AG04450 (cell line): ENCODE results near the gene FAAP20. TPM values are rescaled to one million over a fixed set of nuclear protein-coding genes. Genes with fewer than 3 reads are reported as not detected.

ENCODE experiments used
- CTCF ChIA-PET: fragments of 300-600, 350-600 bp; formaldehyde crosslinking; extraction: SDS; loops from one replicate; lab custom pipeline; 2022; ENCODE audit warnings: antibody characterized with exemption, inconsistent platforms; lab: Charles Lee
- POLR2A ChIA-PET: fragments of 350-600 bp; formaldehyde crosslinking; extraction: SDS; loops from one replicate; lab custom pipeline; 2021; ENCODE audit warnings: antibody characterized with exemption, inconsistent platforms; lab: Yijun Ruan, JAX
- DNase-seq: peaks from one replicate; pipeline ENCODE4 v3.0.0-alpha.2; 2011; ENCODE audit warnings: low read depth, low spot score
- H3K27ac ChIP-seq: one replicate; pipeline ENCODE4 v1.5.1; 2012; ENCODE audit warnings: low read depth, low read length, control low read depth
- H3K27me3 ChIP-seq: one replicate; pipeline ENCODE4 v1.6.0; 2012; ENCODE audit warnings: low read length; ENCODE audit not compliant: control insufficient read depth, insufficient read depth
- H3K4me3 ChIP-seq: 2 replicates; pipeline ENCODE4 v1.5.1; 2011; ENCODE audit warnings: mild to moderate bottlenecking, low read depth, low read length, control low read depth
- H3K9me3 ChIP-seq: 2 replicates; pipeline ENCODE4 v1.5.1; 2012; ENCODE audit warnings: low read length; ENCODE audit not compliant: control insufficient read depth, insufficient read depth
- polyA plus RNA-seq: library from polyadenylated mRNA; depleted of rRNA; stranded (reverse); fragments of >200 nt; gene quantifications from 2 replicates; pipeline ENCODE4 v1.2.3, GENCODE V29; 2011
- TF ChIP-seq, protein P1 (sequence below): IDR thresholded peaks from 2 replicates; pipeline ENCODE4 v1.5.1; 2011; ENCODE audit warnings: low read depth, low read length, control low read depth, inconsistent platforms

The FAAP20 gene
- polyA plus RNA-seq, 1 experiment: 9.7 TPM

DNA sequence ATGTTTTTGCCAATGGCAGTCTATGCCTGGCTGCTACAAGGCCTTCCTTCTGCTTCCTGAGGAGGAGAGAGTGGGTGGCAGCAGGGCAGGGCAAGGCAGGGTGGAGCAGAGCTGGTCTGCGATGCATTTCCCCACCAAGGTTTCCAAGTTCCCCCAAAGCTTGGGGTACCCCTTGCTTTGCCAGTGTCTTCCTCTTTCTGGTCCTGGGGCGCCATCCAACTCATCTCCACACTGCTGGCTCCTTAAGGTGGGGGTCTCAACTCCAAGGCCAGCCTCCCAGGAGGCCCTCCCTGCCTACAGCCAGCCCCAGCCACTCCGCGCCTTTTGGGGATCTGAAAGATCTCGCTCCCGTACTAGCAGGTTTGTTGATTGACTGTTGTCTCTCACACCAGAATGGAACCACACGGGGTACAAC is 29.6 kb upstream of the FAAP20 start:
- no peak for DNase-seq
- Histone ChIP-seq H3K4me3 (no peak overlapping the region), H3K27me3 (no peaks in the 10 kb centered on the region), H3K27ac (no peak overlapping the region), H3K9me3 (peaks cover under 1% of the 10 kb centered on the region)
- CTCF ChIA-PET: interaction anchor here (1.0 to 1.3 kb wide), 2 partner anchors 10 to 92 kb away, joined by 3 to 4 read pairs; no protein-coding TSS in a partner anchor
- POLR2A ChIA-PET: interaction anchor here (0.6 kb wide), 1 partner anchor 1544 kb away, joined by 4 read pairs; no protein-coding TSS in a partner anchor
- TF ChIP-seq, protein P1, sequence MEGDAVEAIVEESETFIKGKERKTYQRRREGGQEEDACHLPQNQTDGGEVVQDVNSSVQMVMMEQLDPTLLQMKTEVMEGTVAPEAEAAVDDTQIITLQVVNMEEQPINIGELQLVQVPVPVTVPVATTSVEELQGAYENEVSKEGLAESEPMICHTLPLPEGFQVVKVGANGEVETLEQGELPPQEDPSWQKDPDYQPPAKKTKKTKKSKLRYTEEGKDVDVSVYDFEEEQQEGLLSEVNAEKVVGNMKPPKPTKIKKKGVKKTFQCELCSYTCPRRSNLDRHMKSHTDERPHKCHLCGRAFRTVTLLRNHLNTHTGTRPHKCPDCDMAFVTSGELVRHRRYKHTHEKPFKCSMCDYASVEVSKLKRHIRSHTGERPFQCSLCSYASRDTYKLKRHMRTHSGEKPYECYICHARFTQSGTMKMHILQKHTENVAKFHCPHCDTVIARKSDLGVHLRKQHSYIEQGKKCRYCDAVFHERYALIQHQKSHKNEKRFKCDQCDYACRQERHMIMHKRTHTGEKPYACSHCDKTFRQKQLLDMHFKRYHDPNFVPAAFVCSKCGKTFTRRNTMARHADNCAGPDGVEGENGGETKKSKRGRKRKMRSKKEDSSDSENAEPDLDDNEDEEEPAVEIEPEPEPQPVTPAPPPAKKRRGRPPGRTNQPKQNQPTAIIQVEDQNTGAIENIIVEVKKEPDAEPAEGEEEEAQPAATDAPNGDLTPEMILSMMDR: no peak

DNA sequence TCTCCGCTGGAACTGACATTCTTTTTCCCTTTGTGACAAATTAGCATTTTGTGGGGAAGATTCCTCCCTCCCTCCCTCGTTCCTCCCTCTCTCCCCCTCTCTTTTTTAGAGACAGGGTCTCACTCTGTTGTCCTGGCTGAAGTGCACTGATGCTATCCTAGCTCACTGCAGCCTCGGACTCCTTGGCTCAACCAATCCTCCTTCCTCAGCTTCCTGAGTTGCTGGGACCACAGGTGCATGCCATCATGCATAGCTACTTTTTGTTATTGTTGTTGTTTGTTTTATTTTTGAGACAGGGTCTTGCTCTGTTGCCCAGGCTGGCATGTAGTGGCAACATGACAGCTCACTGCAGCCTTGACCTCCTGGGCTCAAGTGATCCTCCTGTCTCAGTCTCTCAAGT is 26.7 kb upstream of the FAAP20 start:
- no peak overlapping the region for H3K4me3 ChIP-seq
- H3K27ac ChIP-seq: no peak overlapping the region
- H3K9me3 ChIP-seq: peaks cover 3% of the 10 kb centered on the region; the same call in 1 of the 2 replicates
- POLR2A ChIA-PET: interaction anchor here (0.7 kb wide), 1 partner anchor 9 kb away, joined by 3 read pairs; no protein-coding TSS in a partner anchor
- CTCF ChIA-PET: interaction anchor here (0.6 to 1.4 kb wide), 4 partner anchors 47 to 161 kb away, joined by 3 to 5 read pairs (median 4); no protein-coding TSS in a partner anchor
- no peak for DNase-seq
- no peaks in the 10 kb centered on the region for H3K27me3 ChIP-seq
- TF ChIP-seq, protein P1: no peak

DNA sequence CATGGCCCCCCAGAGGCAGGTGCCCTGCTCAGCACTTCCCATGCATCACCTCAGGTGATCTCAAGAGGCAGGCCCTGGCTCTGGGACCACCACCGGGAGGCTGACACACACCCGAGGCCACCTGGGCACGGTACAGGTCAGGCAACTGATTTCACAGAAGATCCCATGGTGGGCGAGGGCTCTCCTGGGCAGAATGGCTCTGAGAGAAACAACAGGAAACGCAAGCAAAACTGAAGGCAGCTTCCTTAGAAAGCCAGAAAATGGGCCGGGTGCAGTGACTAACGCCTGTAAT is 22.1 kb upstream of the FAAP20 start:
- Histone ChIP-seq H3K9me3 (peaks cover 3% of the 10 kb centered on the region), H3K4me3 (no peak overlapping the region), H3K27ac (no peak overlapping the region), H3K27me3 (no peaks in the 10 kb centered on the region)
- TF ChIP-seq, protein P1: no peak
- ChIA-PET POLR2A (interaction anchor here (0.7 kb wide), 1 partner anchor 10 kb away, joined by 13 read pairs; no protein-coding TSS in a partner anchor), CTCF (interaction anchor here (0.7 kb wide), 1 partner anchor 22 kb away, joined by 3 read pairs; the partner anchor contains the start of gene FAAP20)
- no peak for DNase-seq

DNA sequence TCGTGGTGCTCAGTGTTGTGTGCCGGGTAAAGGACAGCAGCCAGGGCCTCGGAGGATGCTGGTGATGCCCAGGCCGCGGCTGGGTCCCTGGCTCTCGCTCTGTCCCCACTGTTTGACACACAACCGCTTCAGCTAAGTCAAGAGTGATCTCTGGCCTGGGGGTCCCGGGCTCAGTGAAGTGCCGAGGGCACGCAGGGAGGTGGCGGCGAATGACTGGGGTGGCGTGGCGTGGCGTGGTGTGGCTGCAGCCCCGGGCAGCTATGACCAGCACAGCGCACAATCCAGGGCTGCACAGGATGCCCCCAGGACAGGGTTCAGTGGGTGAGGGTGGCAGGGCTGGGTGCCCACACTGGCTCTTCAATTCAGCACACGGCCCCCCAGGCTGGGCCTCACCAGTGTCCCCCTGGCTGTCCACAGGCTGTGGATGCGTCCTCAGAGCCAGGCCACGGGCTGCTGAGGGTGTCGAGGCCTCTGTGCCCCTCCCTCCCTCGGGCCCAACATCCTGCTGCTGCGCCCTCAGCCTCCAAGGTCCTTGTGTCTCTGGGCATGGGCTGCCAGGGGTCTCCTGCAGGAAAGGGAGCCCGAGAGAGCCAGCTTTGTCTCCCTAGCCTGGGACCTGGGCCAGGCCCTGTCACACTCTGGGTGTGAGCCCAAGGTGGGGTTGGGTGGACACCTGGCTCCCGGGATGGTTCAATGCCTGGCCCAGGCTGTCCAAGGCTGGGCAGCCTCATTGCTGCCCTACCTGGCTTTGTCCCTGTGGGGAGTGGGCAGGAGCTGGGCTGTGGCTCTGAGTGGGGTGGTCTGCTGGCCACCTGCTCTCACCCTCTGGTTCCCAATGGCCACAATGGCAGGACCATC is 21.6 kb upstream of the FAAP20 start:
- TF ChIP-seq, protein P1: no peak
- no peak for DNase-seq
- ChIA-PET CTCF (interaction anchor here (0.7 kb wide), 1 partner anchor 21 kb away, joined by 3 read pairs; the partner anchor contains the start of gene FAAP20), POLR2A (interaction anchor here (0.7 kb wide), 1 partner anchor 10 kb away, joined by 13 read pairs; no protein-coding TSS in a partner anchor)
- no peak overlapping the region for H3K4me3 ChIP-seq
- peaks cover 3% of the 10 kb centered on the region for H3K9me3 ChIP-seq
- H3K27ac ChIP-seq: no peak overlapping the region
- no peaks in the 10 kb centered on the region for H3K27me3 ChIP-seq

DNA sequence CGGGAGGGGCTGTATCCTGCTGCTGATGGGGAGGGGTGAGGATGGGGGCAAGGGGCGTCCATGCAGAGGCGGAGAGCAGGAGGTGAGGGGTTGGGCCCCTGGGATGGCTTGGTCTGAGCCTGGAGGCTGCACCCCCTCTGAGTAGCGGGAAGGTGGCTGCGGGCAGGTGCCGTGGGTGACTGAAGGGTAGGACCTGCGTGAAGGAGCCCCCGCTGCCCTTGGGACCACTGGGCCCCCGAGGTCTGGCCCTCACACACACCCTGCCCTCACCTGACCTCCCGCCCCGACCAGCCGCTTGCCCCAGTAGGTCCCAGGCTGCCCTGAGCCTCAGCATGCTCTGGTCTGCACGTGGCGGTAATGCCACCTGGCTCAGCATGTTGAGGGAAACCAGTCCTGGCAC is 20.8 kb upstream of the FAAP20 start:
- ChIA-PET CTCF (no interaction called here), POLR2A (interaction anchor here (1.4 kb wide), 1 partner anchor 16 kb away, joined by 3 read pairs; no protein-coding TSS in a partner anchor)
- no peak for DNase-seq

More for the DNA sequence above, 20.8 kb upstream of the FAAP20 start:
- H3K27ac ChIP-seq: no peak overlapping the region
- no peak overlapping the region for H3K4me3 ChIP-seq
- TF ChIP-seq, protein P1: no peak
- peaks cover 3% of the 10 kb centered on the region for H3K9me3 ChIP-seq
- no peaks in the 10 kb centered on the region for H3K27me3 ChIP-seq
